K562 (cell line): Measurements from ENCODE around the gene SSU72. TPM values are rescaled to one million over a fixed set of nuclear protein-coding genes. Genes with fewer than 3 reads are reported as not detected.

ENCODE experiments used
- ARID1B ChIP-seq: fragments of 450-650 bp; IDR thresholded peaks from 2 replicates; pipeline ENCODE4 v1.6.1; 2016; ENCODE audit warnings: antibody characterized with exemption, mild to moderate bottlenecking, inconsistent platforms
- BDP1 ChIP-seq: IDR thresholded peaks from 3 replicates; pipeline ENCODE4 v1.6.1; 2011; ENCODE audit not compliant: insufficient read length, insufficient read depth
- CREB1 ChIP-seq, 2 experiments: sonication (generic) in 1 of 2; formaldehyde crosslinking in 1 of 2; IDR thresholded peaks; 2 replicates each; pipeline versions ENCODE4 v1.6.1 to v1.8.0; 2012 to 2022; ENCODE audit warnings: inconsistent platforms in 1 of 2, mild to moderate bottlenecking in 1 of 2, missing genetic modification reagents in 1 of 2, moderate library complexity in 1 of 2
- HDGF ChIP-seq: fragments of 450-650 bp; IDR thresholded peaks from 2 replicates; pipeline ENCODE4 v1.6.1; 2016
- HOXB6 ChIP-seq: fragments of 250-450 bp; sonication (Bioruptor Pico); IDR thresholded peaks from 2 replicates; pipeline ENCODE4 v1.5.1; 2022; ENCODE audit warnings: mild to moderate bottlenecking, borderline replicate concordance
- JUN ChIP-seq, 2 experiments: sonication (generic) in 1 of 2; formaldehyde crosslinking in 1 of 2; IDR thresholded peaks; 2 replicates each; pipeline versions ENCODE4 v1.6.1 to v1.8.0; 2012 to 2022; ENCODE audit warnings: borderline replicate concordance in 2 of 2, mild to moderate bottlenecking in 2 of 2, improper control_type of control experiment in 1 of 2, low read depth in 1 of 2, low read length in 1 of 2, missing genetic modification reagents in 1 of 2
- KAT7 ChIP-seq: sonication (generic); formaldehyde crosslinking; IDR thresholded peaks from 2 replicates; pipeline ENCODE4 v1.8.0; 2022; ENCODE audit warnings: missing genetic modification reagents, mild to moderate bottlenecking, borderline replicate concordance
- NRF1 ChIP-seq, 2 experiments: fragments of 450-650 bp; IDR thresholded peaks in 1 of 2; conservative IDR thresholded peaks in 1 of 2; 2 replicates each; pipeline ENCODE4 v1.6.1; 2014; ENCODE audit warnings: mild to moderate bottlenecking in 2 of 2
- OTX1 ChIP-seq: fragments of 450-650 bp; formaldehyde crosslinking; IDR thresholded peaks from 2 replicates; pipeline ENCODE4 v1.4.0; 2022; ENCODE audit warnings: mild to moderate bottlenecking
- PCBP2 ChIP-seq: fragments of 200-400 bp; formaldehyde crosslinking; IDR thresholded peaks from 2 replicates; pipeline ENCODE4 v1.6.1; 2018; ENCODE audit warnings: low read length, low read depth, mild to moderate bottlenecking, moderate library complexity; ENCODE audit not compliant: poor library complexity, severe bottlenecking
- PHB ChIP-seq: fragments of 250-450 bp; sonication (Bioruptor Pico); IDR thresholded peaks from 2 replicates; pipeline ENCODE4 v1.5.0; 2021
- SMARCA5 ChIP-seq: fragments of 450-650 bp; IDR thresholded peaks from 2 replicates; pipeline ENCODE4 v1.6.1; 2016
- SNIP1 ChIP-seq: fragments of 450-650 bp; IDR thresholded peaks from 2 replicates; pipeline ENCODE4 v1.7.1; 2017; ENCODE audit warnings: low read depth, mild to moderate bottlenecking
- TAF9B ChIP-seq: fragments of 450-650 bp; IDR thresholded peaks from 2 replicates; pipeline ENCODE4 v1.6.1; 2018; ENCODE audit warnings: mild to moderate bottlenecking; ENCODE audit not compliant: partially characterized antibody
- THAP12 ChIP-seq: fragments of 250-450 bp; sonication (Bioruptor Pico); IDR thresholded peaks from 2 replicates; pipeline ENCODE4 v1.9.0; 2021; ENCODE audit warnings: mild to moderate bottlenecking, inconsistent platforms
- ZC3H4 ChIP-seq: sonication (generic); formaldehyde crosslinking; IDR thresholded peaks from 2 replicates; pipeline ENCODE4 v1.9.0; 2021; ENCODE audit warnings: missing genetic modification reagents, borderline replicate concordance
- ZFP36 ChIP-seq: fragments of 150-350 bp; IDR thresholded peaks from 2 replicates; pipeline ENCODE4 v1.6.1; 2018; ENCODE audit warnings: low read length, low read depth; ENCODE audit not compliant: partially characterized antibody
- ZFP91 ChIP-seq: sonication (generic); formaldehyde crosslinking; IDR thresholded peaks from 2 replicates; pipeline ENCODE4 v1.8.0; 2022; ENCODE audit warnings: mild to moderate bottlenecking, missing genetic modification reagents
- ZNF232 ChIP-seq: sonication (generic); formaldehyde crosslinking; IDR thresholded peaks from 2 replicates; pipeline ENCODE4 v1.8.0; 2022; ENCODE audit warnings: mild to moderate bottlenecking, missing genetic modification reagents
- ZNF436 ChIP-seq: fragments of 250-450, 450-650 bp; sonication (Bioruptor Pico); formaldehyde crosslinking; IDR thresholded peaks from 2 replicates; pipeline ENCODE4 v1.7.0; 2020; ENCODE audit warnings: mild to moderate bottlenecking
- ZNF766 ChIP-seq: fragments of 200-800 bp; sonication (Bioruptor generic); conservative IDR thresholded peaks from 2 replicates; pipeline ENCODE4 v1.6.1; 2016; ENCODE audit warnings: missing genetic modification characterization, missing compliant biosample characterization
- polyA plus RNA-seq, 8 experiments: library from polyadenylated mRNA; depleted of rRNA in 4 of 8; stranded (reverse) in 5 of 8; unstranded in 3 of 8; fragments of >200 nt; fragmentation: Nextera tagmentation in 2 of 8; fragmentation: Illumina TruSeq in 1 of 8; extraction: Ambion mirVana in 2 of 8; extraction: Trizol in 1 of 8; gene quantifications; 2 replicates each; pipeline versions ENCODE4 v1.2.1 to v1.2.3, GENCODE V29; 2011 to 2014; ENCODE audit warnings: inconsistent platforms in 1 of 8, missing spikeins in 1 of 8
- total RNA-seq, 7 experiments: library from RNA; depleted of rRNA in 6 of 7; stranded (reverse); fragments of >200 nt in 6 of 7; fragmentation: Illumina TruSeq in 2 of 7; extraction: Trizol in 2 of 7; gene quantifications; 2 replicates each; pipeline versions ENCODE4 v1.2.1 to v1.2.3, GENCODE V29; 2011 to 2021; ENCODE audit warnings: low replicate concordance in 1 of 7
- TF ChIP-seq, protein P1 (sequence below): fragments of 200-800 bp; sonication (Bioruptor generic); IDR thresholded peaks from 2 replicates; pipeline ENCODE4 v1.6.1; 2017; ENCODE audit warnings: missing genetic modification characterization, missing compliant biosample characterization

SSU72 gene
- total and polyA plus RNA-seq, 9 of the 15 experiments (the other 6 are each of a cell fraction or from before 2014, with no cell fraction given), result 70.8 to 201 (median 94.6) TPM

- TF ChIP-seq ZFP91 (CRISPR knock-in tag) (no peak), HDGF (0 out of 2 replicates have a peak, but pooled peaks have one; percentile 80), SMARCA5 (0 out of 2 replicates have a peak, but pooled peaks have one; percentile 79), TAF9B (no peak), OTX1 (CRISPR knock-in tag) (no peak), PHB (CRISPR knock-in tag) (0 out of 2 replicates have a peak, but pooled peaks have one; percentile 75), BDP1 (no peak), ARID1B (peak; percentile 50; the same call in 1 of the 2 replicates), KAT7 (CRISPR knock-in tag) (peak; percentile 76; the same call in 1 of the 2 replicates), ZFP36 (no peak), JUN (IDR thresholded peaks at IDR 0.05; ENCODE audit: borderline replicate concordance, low read depth, low read length) (no peak), JUN (CRISPR knock-in tag; IDR thresholded peaks at IDR 0.05; ENCODE audit: borderline replicate concordance) (no peak), SNIP1 (no peak), HOXB6 (CRISPR knock-in tag) (no peak), ZNF232 (no peak), PCBP2 (no peak), ZNF766 (CRISPR knock-in tag) (0 out of 2 replicates have a peak, but pooled peaks have one; percentile 31), ZC3H4 (no peak), NRF1 (conservative IDR thresholded peaks at IDR 0.05 in 1 of 2, IDR thresholded peaks at IDR 0.05 in 1 of 2) (no peak), ZNF436 (CRISPR knock-in tag) (no peak), THAP12 (CRISPR knock-in tag) (no peak), CREB1 (IDR thresholded peaks at IDR 0.05) (0 out of 2 replicates have a peak, but pooled peaks have one; percentile 34), CREB1 (CRISPR knock-in tag; IDR thresholded peaks at IDR 0.05) (peak; percentile 49; the same call in 1 of the 2 replicates)
- TF ChIP-seq, protein P1, sequence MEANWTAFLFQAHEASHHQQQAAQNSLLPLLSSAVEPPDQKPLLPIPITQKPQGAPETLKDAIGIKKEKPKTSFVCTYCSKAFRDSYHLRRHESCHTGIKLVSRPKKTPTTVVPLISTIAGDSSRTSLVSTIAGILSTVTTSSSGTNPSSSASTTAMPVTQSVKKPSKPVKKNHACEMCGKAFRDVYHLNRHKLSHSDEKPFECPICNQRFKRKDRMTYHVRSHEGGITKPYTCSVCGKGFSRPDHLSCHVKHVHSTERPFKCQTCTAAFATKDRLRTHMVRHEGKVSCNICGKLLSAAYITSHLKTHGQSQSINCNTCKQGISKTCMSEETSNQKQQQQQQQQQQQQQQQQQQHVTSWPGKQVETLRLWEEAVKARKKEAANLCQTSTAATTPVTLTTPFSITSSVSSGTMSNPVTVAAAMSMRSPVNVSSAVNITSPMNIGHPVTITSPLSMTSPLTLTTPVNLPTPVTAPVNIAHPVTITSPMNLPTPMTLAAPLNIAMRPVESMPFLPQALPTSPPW, result peak; percentile 17; the same call in 1 of the 2 replicates
These were observed 39.7 kb upstream of the SSU72 start (continued) for GRCh38 chr1:1614204-1614953.
